DND-41 (cell line): ENCODE results near the gene PCDH9.

Source experiments
- ATAC-seq: fragments of 200-7000 bp; cut with Tn5 transposase; 3 replicates; pipeline ENCODE4 v1.9.1; 2021; ENCODE audit warnings: low read depth; ENCODE audit not compliant: insufficient read depth
- DNase-seq: peaks from one replicate; pipeline ENCODE4 v3.0.0-alpha.2; 2020
- H2AFZ ChIP-seq: 2 replicates; pipeline ENCODE4 v1.6.0; 2012; ENCODE audit warnings: low read depth, low read length
- H3K27ac ChIP-seq: 2 replicates; pipeline ENCODE4 v1.5.1; 2012; ENCODE audit warnings: low read length, inconsistent platforms
- H3K27me3 ChIP-seq: fragments of 200-600 bp; sonication (generic); 2 replicates; pipeline ENCODE4 v1.6.0; 2012; ENCODE audit warnings: low read length, mild to moderate bottlenecking, inconsistent platforms; ENCODE audit not compliant: insufficient read depth, poor library complexity
- H3K36me3 ChIP-seq: 2 replicates; pipeline ENCODE4 v1.5.1; 2012; ENCODE audit warnings: low read length, inconsistent platforms; ENCODE audit not compliant: insufficient read depth
- H3K4me1 ChIP-seq: 2 replicates; pipeline ENCODE4 v1.5.1; 2012; ENCODE audit warnings: mild to moderate bottlenecking, low read length; ENCODE audit not compliant: insufficient read depth
- H3K4me2 ChIP-seq: 2 replicates; pipeline ENCODE4 v1.6.0; 2012; ENCODE audit warnings: mild to moderate bottlenecking, moderate library complexity, low read length, inconsistent platforms; ENCODE audit not compliant: insufficient read depth
- H3K4me3 ChIP-seq, 2 experiments: fragments of 200-600 bp in 1 of 2; shearing (Covaris generic) in 1 of 2; 2 replicates each; pipeline ENCODE4 v1.5.1; 2012 to 2016; ENCODE audit warnings: inconsistent platforms in 2 of 2, low read length in 2 of 2, mild to moderate bottlenecking in 2 of 2, low read depth in 1 of 2, moderate library complexity in 1 of 2
- H3K79me2 ChIP-seq: 2 replicates; pipeline ENCODE4 v1.6.0; 2012; ENCODE audit warnings: low read length, inconsistent platforms; ENCODE audit not compliant: insufficient read depth
- H3K9ac ChIP-seq: 2 replicates; pipeline ENCODE4 v1.6.0; 2012; ENCODE audit warnings: low read depth, mild to moderate bottlenecking, inconsistent platforms, low read length, moderate library complexity
- H3K9me3 ChIP-seq: 2 replicates; pipeline ENCODE4 v1.5.1; 2012; ENCODE audit warnings: low read length, moderate library complexity, mild to moderate bottlenecking, inconsistent platforms; ENCODE audit not compliant: insufficient read depth, severe bottlenecking
- H4K20me1 ChIP-seq: 2 replicates; pipeline ENCODE4 v1.6.0; 2012; ENCODE audit warnings: low read length; ENCODE audit not compliant: insufficient read depth
- CTCF ChIP-seq: IDR thresholded peaks from 2 replicates; pipeline ENCODE4 v1.5.1; 2012; ENCODE audit warnings: borderline replicate concordance, low read length, moderate library complexity, mild to moderate bottlenecking; ENCODE audit not compliant: poor library complexity, severe bottlenecking; ENCODE audit errors: extremely low read depth
- EZH2 ChIP-seq: IDR thresholded peaks from 3 replicates; pipeline ENCODE4 v1.6.1; 2012; ENCODE audit warnings: borderline replicate concordance, low read depth, mild to moderate bottlenecking, moderate library complexity, low read length, inconsistent platforms; ENCODE audit not compliant: severe bottlenecking

PCDH9 gene

GRCh38 chr13:66553391-66553790 is 676.7 kb downstream of the PCDH9 start:
- Histone ChIP-seq H3K9ac (no peak overlapping the region), H3K9me3 (no peaks in the 10 kb centered on the region), H3K4me3 (no peak overlapping the region), H3K36me3 (no peaks in the 10 kb centered on the region), H3K27me3 (no peaks in the 10 kb centered on the region), H4K20me1 (no peaks in the 10 kb centered on the region), H3K4me1 (no peaks in the 10 kb centered on the region), H2AFZ (no peak overlapping the region), H3K27ac (no peak overlapping the region), H3K4me2 (no peak overlapping the region), H3K79me2 (no peaks in the 10 kb centered on the region)
- DNase-seq = no peak
- no peak for ATAC-seq
- no peak for TF ChIP-seq CTCF
- no peak for TF ChIP-seq EZH2

GRCh38 chr13:66551128-66551527 is 679.0 kb downstream of the PCDH9 start:
- Histone ChIP-seq H3K4me1 (no peaks in the 10 kb centered on the region), H3K36me3 (no peaks in the 10 kb centered on the region), H3K79me2 (no peaks in the 10 kb centered on the region), H3K27ac (no peak overlapping the region), H4K20me1 (no peaks in the 10 kb centered on the region), H3K9ac (no peak overlapping the region), H3K27me3 (no peaks in the 10 kb centered on the region), H3K9me3 (no peaks in the 10 kb centered on the region), H3K4me2 (no peak overlapping the region), H2AFZ (no peak overlapping the region), H3K4me3 (no peak overlapping the region)
- ATAC-seq (no peak), DNase-seq (no peak)
- TF ChIP-seq CTCF (no peak), EZH2 (no peak)

GRCh38 chr13:66547685-66548084 is 682.5 kb downstream of the PCDH9 start:
- Histone ChIP-seq H3K27me3 (no peaks in the 10 kb centered on the region), H3K9ac (no peak overlapping the region), H3K4me2 (no peak overlapping the region), H4K20me1 (no peaks in the 10 kb centered on the region), H3K4me1 (no peaks in the 10 kb centered on the region), H3K36me3 (no peaks in the 10 kb centered on the region), H3K27ac (no peak overlapping the region), H2AFZ (no peak overlapping the region), H3K79me2 (no peaks in the 10 kb centered on the region), H3K4me3 (no peak overlapping the region), H3K9me3 (no peaks in the 10 kb centered on the region)
- TF ChIP-seq CTCF = no peak
- ATAC-seq = no peak
- no peak for DNase-seq
